Activated T-helper 1 cell treated with anti-CD3 and anti-CD28 coated beads, Interleukin-2, amount 50 U/mL, for 16 hours (primary cell): Measurements from ENCODE around the gene WDR91.
"Not testable (repeated sequence)": the region's sequence is repeated elsewhere in the genome, so short reads cannot be mapped to it uniquely, and the experiment has no call there.

Experiments used
- DNase-seq, 2 donors: peaks; one replicate each; pipeline ENCODE4 v3.0.0-alpha.2; 2020; ENCODE audit warnings: low read depth in 1 of 2, low spot score in 1 of 2

WDR91 gene

DNA sequence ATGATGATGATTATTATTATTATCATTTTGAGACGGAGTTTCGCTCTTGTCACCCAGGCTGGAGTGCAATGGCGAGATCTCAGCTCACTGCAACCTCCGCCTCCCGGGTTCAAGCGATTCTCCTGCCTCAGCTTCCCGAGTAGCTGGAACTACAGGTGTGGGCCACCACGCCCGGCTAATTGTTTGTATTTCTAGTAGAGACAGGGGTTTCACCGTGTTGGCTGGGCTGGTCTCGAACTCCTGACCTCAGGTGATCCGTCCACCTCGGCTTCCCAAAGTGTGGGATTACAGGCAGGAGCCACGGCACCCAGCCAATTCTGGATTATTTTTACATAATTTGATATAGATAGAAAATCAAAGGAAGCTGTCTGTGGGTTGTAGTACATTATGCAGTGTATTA, 22.8 kb upstream of the WDR91 start:
- DNase-seq, result not testable (repeated sequence)

DNA sequence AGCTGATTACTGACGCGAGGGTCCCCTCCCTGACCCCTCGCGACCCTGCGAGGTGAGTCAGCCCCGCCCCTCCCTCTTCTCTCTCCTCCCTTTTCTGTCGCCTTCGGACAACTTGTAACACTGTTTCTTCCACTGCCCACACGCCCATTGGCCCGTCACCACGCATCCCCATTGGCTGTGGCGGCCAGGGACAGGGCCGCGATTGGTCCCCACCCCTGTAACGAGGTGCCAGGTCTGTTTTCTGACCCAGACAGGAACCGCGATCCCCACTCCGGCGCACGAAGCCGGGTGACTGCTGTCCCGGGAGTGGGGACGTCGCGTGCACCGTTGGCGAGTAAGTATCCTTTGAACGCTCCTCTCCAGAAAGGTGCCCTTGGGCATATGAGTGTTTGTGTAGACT, 22.2 kb upstream of the WDR91 start, which contains the start of gene STRA8:
STRA8 (plus strand) TSS at position 269 of the 400 bp plus-strand sequence. CDS start 6,687 bp downstream, outside the sequence.
- DNase-seq, result no peak

DNA sequence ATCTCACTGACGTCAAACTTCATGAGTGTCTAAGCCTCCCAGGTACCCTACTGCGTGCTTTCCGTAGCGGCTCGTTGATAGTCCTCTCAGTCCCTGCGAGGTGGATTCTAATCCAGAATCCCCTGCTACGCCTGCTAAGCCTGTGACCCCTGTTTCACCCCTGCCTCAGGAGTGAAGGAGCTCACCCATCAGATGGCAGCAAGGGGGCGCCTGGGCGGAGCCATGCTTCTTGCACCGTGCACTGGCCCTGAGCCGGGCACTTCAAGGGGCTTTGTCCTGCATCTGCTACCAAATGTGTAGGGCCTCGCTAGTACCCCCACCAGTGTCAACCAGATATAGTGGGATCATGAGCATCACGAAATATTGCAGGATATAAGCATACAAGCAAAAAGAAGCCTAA, 21.4 kb upstream of the WDR91 start:
- DNase-seq, result no peak

DNA sequence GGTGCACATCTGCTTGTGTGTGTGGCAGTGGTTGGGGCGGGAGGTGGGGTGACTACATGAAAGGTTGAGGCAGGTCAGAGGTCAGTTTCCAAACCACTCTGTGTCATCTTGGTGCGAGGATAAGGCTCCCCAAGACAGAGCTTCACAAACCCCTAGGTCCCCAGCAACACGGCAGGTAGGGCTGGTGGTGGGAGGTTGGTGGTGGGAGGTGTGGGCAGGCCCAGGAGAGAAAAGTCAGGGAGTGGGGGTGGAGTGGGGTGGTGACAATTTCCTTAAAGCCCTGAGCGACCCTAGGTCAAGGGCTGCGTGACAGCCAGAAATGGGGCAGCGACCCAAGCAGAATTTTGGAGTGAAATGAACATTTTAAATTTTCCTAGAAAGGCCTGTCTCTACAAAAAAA, 20.8 kb upstream of the WDR91 start:
- DNase-seq, result no peak

DNA sequence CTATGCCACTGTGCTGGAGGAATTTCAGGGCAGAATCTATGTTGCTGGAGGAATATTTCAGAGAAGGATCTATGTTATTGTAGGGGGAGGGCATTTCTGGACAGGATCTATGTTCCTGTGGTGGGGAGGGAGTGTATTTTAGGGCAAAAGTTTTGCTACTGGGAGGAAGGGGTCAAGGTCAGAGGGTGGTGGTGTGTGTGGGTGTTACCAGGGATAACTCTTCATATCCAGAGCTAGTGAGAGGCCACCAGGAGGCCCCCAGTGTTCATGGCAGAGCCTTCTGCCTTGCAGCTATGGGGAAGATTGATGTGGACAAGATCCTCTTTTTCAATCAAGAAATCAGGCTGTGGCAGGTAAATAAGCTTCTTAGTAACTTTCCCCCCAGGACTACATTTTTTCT, 20.4 kb upstream of the WDR91 start:
- DNase-seq, result no peak

DNA sequence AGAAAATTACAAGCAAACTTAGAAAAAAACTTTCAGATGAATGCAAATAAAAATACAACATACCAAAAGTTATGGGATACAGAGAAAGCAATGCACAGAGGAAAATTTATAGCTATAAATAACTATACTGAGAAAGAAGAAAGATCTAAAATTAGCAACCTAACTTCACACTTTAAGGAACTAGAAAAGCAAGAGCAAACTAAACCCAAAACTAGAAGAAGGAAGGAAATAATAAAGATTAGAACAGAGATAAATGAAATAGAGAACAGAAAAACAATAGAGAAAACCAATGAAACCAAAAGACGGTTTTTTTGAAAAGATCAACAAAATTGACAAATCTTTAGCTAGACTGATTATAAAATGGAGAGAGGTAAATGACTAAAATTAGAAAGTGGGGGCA, 12.7 kb upstream of the WDR91 start:
- DNase-seq, result no peak

DNA sequence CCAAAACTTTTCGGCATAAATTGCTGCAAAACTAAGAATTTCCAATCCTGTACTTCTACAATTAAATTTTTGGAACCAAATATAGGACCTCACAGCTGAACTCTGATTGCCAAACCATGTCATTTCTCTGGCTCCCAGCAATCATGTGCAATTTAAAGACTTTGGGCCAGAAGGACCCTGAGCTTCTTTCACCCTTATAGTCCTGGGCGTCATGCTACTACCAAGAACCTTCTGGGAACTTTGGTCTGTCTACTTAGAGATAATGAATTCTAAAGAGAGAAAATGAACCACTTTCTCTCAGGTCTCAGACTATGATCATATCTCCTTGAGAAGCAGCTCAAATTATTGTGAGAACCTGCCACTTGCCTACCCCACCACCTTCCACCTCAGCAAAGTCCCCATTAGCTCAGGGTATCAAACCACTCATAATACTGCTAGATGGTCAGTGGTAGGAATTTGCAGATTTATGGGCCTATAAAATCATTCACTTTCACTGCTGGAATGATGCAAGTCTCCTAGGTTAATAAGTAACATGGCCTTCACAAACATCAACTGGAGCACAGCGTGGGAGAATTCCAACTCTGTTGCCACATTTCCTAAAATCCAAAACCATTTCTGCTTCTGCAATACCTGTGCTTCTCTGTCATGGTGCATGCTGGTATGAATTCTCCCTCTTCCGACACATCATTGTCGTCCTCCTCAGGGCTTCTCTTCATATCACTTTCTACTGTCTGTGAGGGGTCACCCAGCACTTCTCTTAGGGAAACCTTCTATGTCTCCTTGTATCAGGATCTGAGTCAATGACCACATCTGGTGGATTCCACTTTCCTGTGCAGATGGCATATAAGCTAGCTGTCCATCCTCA, 6.6 kb upstream of the WDR91 start:
- DNase-seq, result no peak

DNA sequence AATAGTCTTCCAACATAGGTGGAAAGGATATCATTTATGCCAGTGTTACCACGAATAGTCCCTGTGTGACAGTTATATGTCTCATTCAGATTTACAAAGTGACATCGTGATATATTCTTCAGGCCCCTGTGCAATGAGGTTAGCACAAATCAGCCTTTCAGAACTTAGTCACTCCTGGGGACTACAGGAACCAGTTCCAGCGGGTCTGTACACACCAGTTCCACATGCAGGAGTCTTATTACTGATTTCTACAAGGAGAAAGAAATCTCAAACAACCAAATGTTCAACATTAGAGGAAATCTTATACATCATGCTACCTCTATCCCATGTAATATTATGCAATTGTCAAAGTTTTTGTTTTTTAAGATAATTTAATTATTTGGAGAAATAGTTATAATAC, 4.4 kb upstream of the WDR91 start:
- DNase-seq, result no peak

DNA sequence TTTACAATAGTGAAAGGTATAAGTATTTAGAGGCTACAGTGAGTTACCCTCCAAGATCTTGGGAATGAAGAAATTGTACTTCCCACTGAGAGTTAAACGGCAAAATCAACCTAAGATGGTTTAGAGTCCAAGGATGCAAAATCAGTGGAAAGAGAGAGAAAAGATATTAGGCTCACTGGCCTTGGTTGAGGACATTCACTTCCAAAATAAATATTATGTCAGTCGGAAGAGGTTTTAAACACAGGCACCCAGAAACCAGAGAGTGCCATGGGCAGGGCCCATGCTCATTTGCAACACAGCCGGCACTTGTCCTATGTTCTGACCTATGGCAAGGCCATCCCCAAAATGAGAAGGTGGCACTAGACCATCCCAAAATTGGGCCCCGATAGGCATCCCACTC, 3.9 kb upstream of the WDR91 start:
- DNase-seq, result no peak

DNA sequence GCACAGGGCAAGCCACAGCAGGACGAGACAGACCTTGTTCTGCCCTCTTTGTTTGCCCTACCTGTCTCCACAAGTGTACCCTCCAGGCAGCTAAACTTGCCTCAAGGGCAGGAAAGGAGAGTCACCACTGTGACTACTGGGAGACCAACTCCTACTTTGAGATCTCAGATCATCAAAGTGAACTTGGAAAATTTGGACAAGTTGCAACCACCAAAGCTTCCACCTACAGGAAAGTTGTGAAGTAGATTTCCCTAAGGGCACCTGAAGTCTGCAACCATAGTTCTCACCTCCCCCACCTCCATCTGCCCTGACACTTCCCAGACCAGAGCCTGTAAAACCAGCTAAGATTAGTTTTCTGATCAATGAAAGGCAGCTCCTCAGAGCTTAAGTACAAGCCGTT, 2.5 kb upstream of the WDR91 start:
- no peak for DNase-seq

DNA sequence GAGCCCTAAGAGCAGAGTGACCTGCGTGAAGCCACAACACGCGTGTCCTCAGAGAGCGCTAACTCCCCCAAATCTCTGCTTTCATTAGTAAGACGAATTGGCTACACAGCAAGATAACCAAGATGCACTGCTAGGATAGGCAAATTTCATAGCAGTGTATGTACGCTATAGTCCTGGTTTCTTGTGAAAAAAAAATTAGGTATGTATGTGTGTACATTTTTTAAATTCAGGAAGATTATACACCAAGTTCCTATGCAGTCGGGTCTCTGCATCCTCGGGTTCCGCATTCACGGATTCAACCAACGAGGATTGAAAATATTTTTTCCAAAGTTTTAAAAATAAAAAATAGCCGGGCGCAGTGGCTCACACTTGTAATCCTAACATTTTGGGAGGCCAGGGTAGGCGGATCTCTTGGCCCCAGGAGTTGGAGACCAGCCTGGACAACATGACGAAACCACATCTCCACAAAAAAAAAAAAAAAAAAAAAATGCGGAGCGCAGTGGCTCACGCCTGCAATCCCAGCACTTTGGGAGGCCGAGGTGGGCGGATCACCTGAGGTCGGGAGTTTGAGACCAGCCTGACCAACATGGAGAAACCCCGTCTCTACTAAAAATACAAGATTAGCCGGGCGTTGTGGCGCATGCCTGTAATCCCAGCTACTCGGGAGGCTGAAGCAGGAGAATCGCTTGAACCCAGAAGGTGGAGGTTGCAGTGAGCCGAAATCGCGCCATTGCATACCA, 790 bp upstream of the WDR91 start:
- not testable (repeated sequence) for DNase-seq

DNA sequence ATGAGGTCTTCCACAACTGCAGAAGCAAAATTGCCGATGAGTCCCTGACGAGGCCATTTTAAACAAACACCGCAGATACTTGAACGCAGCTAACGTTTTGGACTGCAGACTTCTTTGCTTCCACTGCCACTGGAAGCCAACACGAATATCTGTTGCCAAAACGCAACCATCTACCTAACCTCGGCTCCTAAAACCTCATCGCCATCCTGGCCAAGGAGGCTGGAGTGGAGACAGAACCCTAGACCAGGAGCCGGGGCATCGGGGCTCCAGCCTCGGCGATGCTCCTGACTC, 493 bp downstream of the WDR91 start:
- no peak for DNase-seq

DNA sequence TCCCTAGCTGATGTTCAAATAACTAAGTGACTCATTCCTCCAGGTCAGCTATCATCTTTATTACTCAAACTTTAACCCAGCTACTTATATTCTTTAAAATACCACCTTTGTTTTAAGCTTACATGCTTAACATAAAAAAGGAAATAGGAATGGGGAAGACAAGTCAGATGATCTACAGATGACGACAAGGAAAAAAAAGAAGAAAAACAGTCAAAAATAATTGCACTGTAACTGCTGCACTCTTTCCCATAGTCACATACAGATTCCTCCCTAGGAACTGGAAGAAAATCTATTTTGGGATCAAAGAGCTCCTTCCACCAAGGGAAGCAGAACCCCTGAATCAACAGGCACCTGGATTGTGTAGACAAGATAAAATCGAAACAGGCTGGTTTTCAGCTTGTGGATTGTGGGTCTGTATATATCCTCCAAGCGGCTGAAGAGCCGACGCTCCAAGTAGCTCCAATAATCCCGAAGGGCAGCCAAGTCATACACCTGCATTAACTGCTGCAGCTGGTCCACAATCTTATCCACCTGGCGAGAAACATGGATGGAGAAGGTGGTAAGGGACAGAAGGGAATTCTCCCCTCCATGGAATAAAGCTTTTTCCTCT, 2.0 kb downstream of the WDR91 start:
- DNase-seq, result no peak

DNA sequence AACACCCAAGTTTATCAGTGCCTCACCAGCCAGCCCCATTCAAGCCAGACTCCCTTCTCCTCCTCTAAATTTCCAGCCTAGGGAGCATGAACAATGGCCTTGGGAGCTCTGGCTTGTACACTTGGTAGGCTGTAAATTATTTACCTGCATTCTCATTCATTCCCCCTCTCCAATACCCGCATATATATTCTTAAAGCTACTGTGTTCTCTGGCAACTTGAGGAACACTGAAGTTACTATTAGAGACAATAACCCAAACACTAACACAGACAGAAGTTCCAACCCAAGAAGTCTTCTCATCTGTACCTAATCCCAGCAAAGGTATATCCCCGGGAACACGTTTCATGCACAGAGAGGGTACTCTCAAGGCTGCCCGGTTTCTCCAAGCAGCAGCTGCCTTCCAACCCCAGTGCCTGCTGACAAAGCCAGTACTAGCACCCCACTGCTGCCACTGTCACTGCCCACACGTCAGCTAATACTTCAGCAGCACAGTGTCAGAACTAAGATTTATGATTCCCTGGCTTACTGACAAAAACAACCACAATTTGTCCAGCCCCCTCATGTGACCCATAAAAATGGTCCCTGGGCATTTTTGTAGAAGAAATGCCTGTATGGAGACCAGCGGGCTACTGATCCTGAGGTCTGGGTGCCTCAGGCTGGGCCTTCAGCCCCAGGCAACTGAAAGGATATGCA, 3.1 kb downstream of the WDR91 start:
- DNase-seq, result no peak

DNA sequence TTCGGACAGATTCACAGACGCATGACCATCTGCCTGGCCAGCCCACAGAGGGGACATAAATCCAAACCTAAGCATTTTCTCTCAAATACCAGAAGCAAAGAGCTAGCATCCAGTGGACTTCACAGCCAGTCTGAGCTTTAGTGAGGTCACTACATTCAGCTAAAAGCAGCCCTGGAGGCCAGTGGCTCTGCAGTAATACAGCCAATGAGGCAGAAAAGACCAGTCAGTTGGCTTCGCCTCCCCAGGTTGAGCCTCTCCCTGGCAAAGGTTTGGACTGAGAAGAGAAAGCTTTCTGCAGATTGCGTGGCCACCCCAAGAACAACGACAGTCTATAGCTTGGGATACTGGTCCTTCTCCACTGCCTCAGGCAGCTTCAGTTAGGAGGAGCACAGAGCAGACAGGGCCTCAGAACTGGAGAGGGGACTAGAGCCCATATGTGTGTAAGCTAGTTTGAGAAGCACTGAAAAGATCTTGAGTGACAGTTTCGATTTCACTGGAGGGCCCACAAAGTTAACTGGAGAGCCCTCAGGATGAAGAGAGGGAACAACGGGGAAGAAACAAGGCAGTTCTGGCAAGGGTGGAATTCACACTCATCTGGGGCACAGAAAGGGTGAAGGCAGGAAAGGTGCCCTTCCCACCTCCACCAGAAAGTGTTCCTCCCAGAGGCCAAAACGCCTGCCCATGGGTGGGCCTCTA, 3.8 kb downstream of the WDR91 start:
- DNase-seq, result no peak

DNA sequence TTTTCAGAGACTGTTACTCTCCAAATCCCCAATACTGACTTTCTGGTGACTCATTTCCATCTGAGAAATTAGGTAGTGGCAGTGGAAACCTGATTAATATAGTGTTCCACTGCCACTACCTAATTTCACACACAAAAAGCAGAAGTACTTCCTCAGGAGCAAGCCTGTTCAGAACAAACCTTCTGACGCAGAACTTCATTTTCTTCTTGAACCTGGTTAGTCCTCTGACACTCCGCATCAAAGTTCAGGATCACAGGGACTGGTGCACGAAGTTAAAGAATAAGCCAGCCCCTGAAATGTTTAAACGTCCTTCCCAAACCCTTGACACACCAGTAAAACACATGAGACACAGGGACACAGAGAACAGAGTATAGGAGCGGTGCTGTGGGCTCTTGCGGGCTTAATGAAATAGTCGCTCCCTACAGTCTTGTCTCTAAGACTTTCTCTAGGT, 4.4 kb downstream of the WDR91 start:
- no peak for DNase-seq

DNA sequence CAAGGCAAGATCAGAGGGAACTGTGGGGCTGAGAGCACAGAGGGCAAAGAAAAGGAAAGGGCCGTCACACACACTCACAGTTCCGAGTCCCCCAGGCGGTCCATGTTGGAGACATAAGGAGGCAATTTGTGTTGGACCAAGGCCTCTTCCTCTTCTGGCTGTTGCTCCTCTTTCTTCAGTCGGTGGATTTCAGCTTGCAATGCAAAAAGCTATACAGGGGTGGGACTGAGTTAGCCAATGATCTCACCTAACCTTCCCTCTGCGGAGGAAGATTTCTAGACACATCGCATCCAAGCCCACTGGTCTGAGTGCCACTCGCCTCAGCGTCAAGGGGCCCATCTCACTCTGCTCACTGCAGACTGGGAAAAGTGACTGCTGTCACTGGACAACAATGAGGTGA, 5.5 kb downstream of the WDR91 start:
- DNase-seq, result no peak

DNA sequence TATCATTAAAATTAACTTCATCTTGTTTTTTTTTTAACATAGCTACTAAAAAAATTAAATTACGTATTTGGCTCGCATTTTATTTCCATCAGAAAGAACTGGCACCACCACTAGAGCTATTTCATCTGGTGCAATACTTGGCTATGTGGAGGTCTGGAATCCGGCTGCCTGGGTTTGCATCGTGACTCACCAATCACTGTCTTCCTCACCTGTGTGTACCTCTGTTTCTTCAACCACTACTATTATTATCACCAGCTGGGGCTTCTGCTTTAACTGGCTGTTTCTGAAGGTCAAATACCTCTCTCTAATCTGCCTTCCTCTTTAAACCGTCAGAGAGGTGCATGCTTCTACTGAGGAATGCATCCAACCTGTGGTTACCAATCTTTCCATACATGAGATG, 6.5 kb downstream of the WDR91 start:
- no peak for DNase-seq

DNA sequence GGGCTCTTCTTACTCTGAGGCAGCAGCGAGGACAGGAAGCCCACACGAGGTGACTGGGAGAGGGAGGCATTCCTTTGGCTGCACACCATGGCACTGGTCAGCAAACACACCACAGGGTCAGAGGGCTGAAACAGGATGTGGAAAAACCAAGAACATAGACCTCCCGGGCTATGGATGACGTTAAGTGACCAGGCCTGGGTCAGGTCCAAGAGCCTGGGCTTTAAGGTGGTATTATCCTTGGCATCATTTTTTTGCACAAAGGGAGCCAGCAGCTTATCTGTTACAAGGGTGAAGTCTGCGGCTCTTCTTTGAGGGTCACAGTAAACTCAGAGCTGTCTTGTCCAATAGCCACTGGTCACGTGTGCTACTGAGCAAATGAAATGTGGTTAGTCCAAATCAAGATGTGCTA, 7.0 kb downstream of the WDR91 start:
- no peak for DNase-seq

DNA sequence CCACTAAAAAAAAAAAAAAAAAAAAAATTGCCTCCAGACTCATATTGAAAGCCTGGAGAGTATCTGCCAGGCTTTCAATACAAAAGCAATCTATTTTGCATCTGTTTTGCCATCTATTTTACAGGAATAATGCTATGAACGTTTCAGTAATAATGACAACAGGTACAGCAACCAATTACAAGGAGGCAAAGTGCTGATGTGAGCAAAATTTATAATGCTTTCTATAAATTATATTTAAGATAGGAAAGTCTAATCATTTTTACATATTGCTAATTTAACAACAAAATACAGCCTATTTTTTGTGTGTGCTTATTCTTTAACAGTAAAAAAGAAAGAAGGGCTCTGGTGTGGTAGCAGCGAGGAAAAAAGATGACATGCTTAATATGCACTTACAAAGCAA, 10.0 kb downstream of the WDR91 start:
- no peak for DNase-seq

DNA sequence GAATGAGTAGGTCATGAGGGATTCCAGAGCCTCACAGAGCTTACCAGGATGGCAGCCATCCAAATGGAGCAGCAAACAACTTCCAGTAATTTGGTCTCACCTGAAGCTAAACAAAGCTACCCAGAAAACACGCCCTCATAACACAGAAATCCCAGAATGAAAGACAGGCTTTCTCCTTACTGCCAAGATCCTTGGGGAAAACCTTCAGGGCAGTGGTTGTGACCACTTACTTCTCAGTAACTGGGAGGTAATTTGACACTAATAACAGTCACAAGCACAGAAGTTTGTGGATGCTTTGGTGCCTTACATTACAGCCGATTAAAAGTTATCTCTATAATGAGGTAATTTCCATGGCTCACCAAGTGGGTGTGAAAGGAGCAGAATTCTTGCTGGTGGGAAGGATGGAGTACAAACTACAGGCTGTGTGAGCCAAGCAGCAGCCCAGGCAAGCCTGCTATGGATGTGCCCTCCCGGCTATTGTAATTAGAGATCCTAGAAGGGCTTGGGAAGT, 10.4 kb downstream of the WDR91 start:
- no peak for DNase-seq
